Naive thymus-derived CD4-positive, alpha-beta T cell (primary cell): ENCODE measurements around the gene OR10G6. TPM values are rescaled to one million over a fixed set of nuclear protein-coding genes. Genes with fewer than 3 reads are reported as not detected.
"Not testable (repeated sequence)": the region's sequence is repeated elsewhere in the genome, so short reads cannot be mapped to it uniquely, and the experiment has no call there.

Experiments used
- ATAC-seq: fragments of 150-1000 bp; cut with Tn5 transposase; 2 replicates; pipeline ENCODE4 v1.10.0; 2021; ENCODE audit warnings: mild to moderate bottlenecking, moderate library complexity
- CTCF ChIA-PET: fragments of 350-600 bp; sonication (Branson Sonifier 250); formaldehyde crosslinking; loops from one replicate; lab custom pipeline; 2021; ENCODE audit warnings: antibody characterized with exemption; lab: Charles Lee
- POLR2A ChIA-PET: fragments of 350-600 bp; sonication (Branson Sonifier 250); formaldehyde crosslinking; loops from one replicate; lab custom pipeline; 2021; ENCODE audit warnings: antibody characterized with exemption, inconsistent platforms; lab: Charles Lee
- DNase-seq, 9 donors: peaks; one replicate each; pipeline versions ENCODE4 v3.0.0 to v3.0.0-alpha.2; 2020 to 2022; ENCODE audit warnings: mixed read lengths in 1 of 9
- H3K27ac ChIP-seq: one replicate; pipeline ENCODE4 v1.7.0; 2013; ENCODE audit warnings: mild to moderate bottlenecking, low read depth, low read length, moderate library complexity
- H3K27me3 ChIP-seq, 2 donors: one replicate each; pipeline ENCODE4 v1.7.0; 2013; ENCODE audit warnings: low read length in 2 of 2, mild to moderate bottlenecking in 2 of 2, moderate library complexity in 2 of 2; ENCODE audit not compliant: control insufficient read depth in 2 of 2, insufficient read depth in 2 of 2
- H3K36me3 ChIP-seq, 3 experiments: 1 replicate in 2 of 3; 2 replicates in 1 of 3; pipeline ENCODE4 v1.7.0; 2013; ENCODE audit warnings: low read length in 3 of 3, mild to moderate bottlenecking in 3 of 3, moderate library complexity in 1 of 3; ENCODE audit not compliant: insufficient read depth in 3 of 3, control insufficient read depth in 2 of 3
- H3K4me1 ChIP-seq, 2 donors: one replicate each; pipeline ENCODE4 v1.7.0; 2013; ENCODE audit warnings: low read length in 2 of 2, mild to moderate bottlenecking in 2 of 2, moderate library complexity in 1 of 2; ENCODE audit not compliant: control insufficient read depth in 2 of 2, insufficient read depth in 2 of 2
- H3K4me3 ChIP-seq: 2 replicates; pipeline ENCODE4 v1.7.0; 2013; ENCODE audit warnings: mild to moderate bottlenecking, low read length
- H3K9me3 ChIP-seq, 3 experiments: 1 replicate in 2 of 3; 2 replicates in 1 of 3; pipeline ENCODE4 v1.7.0; 2013; ENCODE audit warnings: low read length in 3 of 3; ENCODE audit not compliant: control insufficient read depth in 2 of 3
- H3K27ac Mint-ChIP-seq, 9 donors: one replicate each; pipeline ENCODE4 v1.8.0; 2020 to 2022; ENCODE audit warnings: mixed read lengths in 9 of 9, mild to moderate bottlenecking in 8 of 9, moderate library complexity in 5 of 9, inconsistent platforms in 2 of 9
- H3K27me3 Mint-ChIP-seq, 5 donors: one replicate each; pipeline ENCODE4 v1.8.0; 2021 to 2022; ENCODE audit warnings: mixed read lengths in 5 of 5, mild to moderate bottlenecking in 1 of 5
- H3K36me3 Mint-ChIP-seq, 5 donors: one replicate each; pipeline ENCODE4 v1.8.0; 2020 to 2022; ENCODE audit warnings: mixed read lengths in 5 of 5, mild to moderate bottlenecking in 3 of 5, inconsistent platforms in 1 of 5
- H3K4me1 Mint-ChIP-seq, 7 donors: one replicate each; pipeline ENCODE4 v1.8.0; 2020 to 2022; ENCODE audit warnings: mixed read lengths in 7 of 7, mild to moderate bottlenecking in 3 of 7, inconsistent platforms in 1 of 7
- H3K4me3 Mint-ChIP-seq, 10 donors: one replicate each; pipeline ENCODE4 v1.8.0; 2020 to 2022; ENCODE audit warnings: mild to moderate bottlenecking in 10 of 10, mixed read lengths in 10 of 10, moderate library complexity in 6 of 10, inconsistent platforms in 2 of 10
- H3K9me3 Mint-ChIP-seq, 11 donors: one replicate each; pipeline ENCODE4 v1.8.0; 2020 to 2022; ENCODE audit warnings: mixed read lengths in 11 of 11, mild to moderate bottlenecking in 4 of 11, inconsistent platforms in 1 of 11, moderate library complexity in 1 of 11
- intact Hi-C, 2 donors: fragments of 100-400 bp; cut with micrococcal nuclease; formaldehyde crosslinking; loops; one replicate each; pipeline ENCODE4 v1.15.1; 2023
- polyA plus RNA-seq, 2 donors: library from polyadenylated mRNA; unstranded; fragments of 300-500 nt; fragmentation: Illumina TruSeq; gene quantifications; one replicate each; pipeline ENCODE4 v1.2.3, GENCODE V29; 2021
- total RNA-seq, 6 experiments: library from RNA in 5 of 6; stranded (reverse) in 5 of 6; gene quantifications; 1 replicate in 5 of 6; 2 replicates in 1 of 6; pipeline ENCODE4 v1.2.3 and lab custom pipeline; 2021 to 2026

The OR10G6 gene
- total RNA-seq, result not detected
- polyA plus RNA-seq, result not detected
- total RNA-seq (lab: John Stamatoyannopoulos, UW), result not detected

DNA sequence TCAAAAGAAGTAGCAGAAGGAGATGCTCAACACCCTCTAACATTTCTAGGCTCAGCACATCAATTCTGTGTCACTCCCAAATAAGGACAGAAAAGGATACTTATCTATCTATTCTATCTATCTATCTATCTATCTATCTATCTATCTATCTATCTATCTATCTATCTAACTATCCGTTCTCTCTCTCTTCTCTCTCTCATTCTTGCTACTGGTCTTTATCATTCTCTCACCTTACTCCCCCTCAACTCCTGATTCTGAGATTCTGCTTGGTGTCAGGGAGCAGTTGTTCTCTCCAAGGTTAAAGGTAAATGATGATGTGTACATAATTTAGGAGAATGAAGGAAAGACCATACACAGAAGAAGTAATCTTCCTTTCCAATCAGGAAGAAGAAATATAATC lies at the start of gene OR10G6:
Gene OR10G6, minus strand, starts transcription at position 43 of the 400 bp plus-strand sequence. Its CDS starts 0 bp downstream, at position 43.
- Mint-ChIP-seq H3K4me3 (no peak within 1 kb of the TSS), H3K27me3 (peaks cover 0 to 2% (median 0%) of the 10 kb centered on the region in 5 donors), H3K36me3 (no peaks in the 10 kb centered on the region), H3K9me3 (peaks cover 0 to 2% (median 0%) of the 10 kb centered on the region in 11 donors), H3K4me1 (no peaks in the 10 kb centered on the region), H3K27ac (no peak within 1 kb of the TSS)
- DNase-seq (no peak), ATAC-seq (no peak)
- no peak within 1 kb of the TSS for H3K4me3 ChIP-seq
- H3K36me3 ChIP-seq, result no peaks in the 10 kb centered on the region
- H3K27me3 ChIP-seq, result peaks cover 0 to 2% of the 10 kb centered on the region in 2 donors
- H3K4me1 ChIP-seq, result no peaks in the 10 kb centered on the region
- CTCF ChIA-PET, result no interaction called here
- intact Hi-C loops, result no loop called here
- POLR2A ChIA-PET, result no interaction called here
- H3K9me3 ChIP-seq, result no peaks in the 10 kb centered on the region
- no peak within 1 kb of the TSS for H3K27ac ChIP-seq

DNA sequence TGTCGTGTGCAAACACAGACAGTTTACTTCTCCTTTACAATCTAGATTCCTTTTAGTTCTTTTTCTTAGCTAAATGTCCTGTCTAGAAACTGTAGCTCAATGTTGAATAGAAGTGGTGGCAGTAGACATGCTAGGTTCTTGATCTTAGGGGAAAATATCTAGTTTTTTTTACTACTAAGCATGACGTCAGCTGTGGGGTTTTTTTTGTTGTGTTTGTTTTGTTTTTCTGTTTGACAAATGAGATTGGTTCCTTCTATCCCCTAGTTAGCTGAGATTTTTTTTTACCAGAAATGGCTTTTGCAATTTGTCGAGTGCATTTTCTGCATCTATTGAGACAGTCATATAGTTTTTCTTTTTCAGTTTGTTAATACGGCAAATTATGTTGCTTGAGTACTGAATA lies 48.5 kb upstream of the OR10G6 start:
- ChIA-PET POLR2A (no interaction called here), CTCF (interaction anchor here (0.8 kb wide), 1 partner anchor 26 kb away, joined by 3 read pairs; no protein-coding TSS in a partner anchor)
- DNase-seq (no peak), ATAC-seq (no peak)
- no peaks in the 10 kb centered on the region for H3K4me1 Mint-ChIP-seq
- H3K27me3 Mint-ChIP-seq, result peaks cover 0 to 12% (median 6%) of the 10 kb centered on the region in 5 donors
- H3K36me3 Mint-ChIP-seq, result no peaks in the 10 kb centered on the region
- no peak overlapping the region for H3K27ac ChIP-seq
- intact Hi-C loops, result no loop called here
- no peak overlapping the region for H3K27ac Mint-ChIP-seq
- no peaks in the 10 kb centered on the region for H3K4me1 ChIP-seq
- H3K9me3 Mint-ChIP-seq, result peaks cover 0 to 1% (median 0%) of the 10 kb centered on the region in 11 donors
- H3K4me3 ChIP-seq, result no peak overlapping the region
- H3K36me3 ChIP-seq, result no peaks in the 10 kb centered on the region
- H3K9me3 ChIP-seq, result no peaks in the 10 kb centered on the region
- no peaks in the 10 kb centered on the region for H3K27me3 ChIP-seq
- no peak overlapping the region for H3K4me3 Mint-ChIP-seq

- Histone ChIP-seq H3K4me3 (no peak within 1 kb of the TSS), H3K27ac (no peak within 1 kb of the TSS), H3K36me3 (no peaks in the 10 kb centered on the region), H3K9me3 (no peaks in the 10 kb centered on the region), H3K27me3 (no peaks in the 10 kb centered on the region), H3K4me1 (no peaks in the 10 kb centered on the region)
- Mint-ChIP-seq H3K27me3 (peaks cover 0 to 19% (median 9%) of the 10 kb centered on the region in 5 donors), H3K4me1 (no peaks in the 10 kb centered on the region), H3K27ac (no peak within 1 kb of the TSS), H3K36me3 (no peaks in the 10 kb centered on the region), H3K9me3 (peaks cover 0 to under 1% (median 0%) of the 10 kb centered on the region in 11 donors), H3K4me3 (no peak within 1 kb of the TSS)
- no peak for ATAC-seq
- DNase-seq, result no peak
- ChIA-PET CTCF (no interaction called here), POLR2A (no interaction called here)
- intact Hi-C loops, result no loop called here
Measured at GRCh38 chr11:124041254-124041653, 46.3 kb upstream of the OR10G6 start, which contains the start of gene OR10G7. Gene OR10G7 (minus strand): TSS chr11:124041325. CDS start chr11:124039001, 2,324 bp downstream.

DNA sequence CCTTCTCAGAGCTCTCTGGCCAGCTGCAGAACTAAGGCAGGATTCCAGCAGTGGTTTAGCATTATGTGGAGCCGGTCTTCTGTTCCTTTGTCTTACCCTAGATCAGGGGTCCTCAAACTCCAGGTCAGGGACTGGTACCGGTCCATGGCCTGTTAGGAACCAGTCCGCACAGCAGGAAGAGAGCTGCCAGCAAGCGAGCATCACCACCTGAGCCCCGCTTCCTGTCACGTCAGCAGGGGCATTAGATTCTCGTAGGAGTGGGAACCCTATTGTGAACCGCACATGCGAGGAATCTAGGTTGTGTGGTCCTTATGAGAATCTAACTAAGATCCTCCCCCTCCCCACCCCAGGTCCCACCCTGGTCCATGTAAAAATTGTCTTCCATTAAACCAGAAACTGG lies 44.6 kb upstream of the OR10G6 start:
- CTCF ChIA-PET, result no interaction called here

DNA sequence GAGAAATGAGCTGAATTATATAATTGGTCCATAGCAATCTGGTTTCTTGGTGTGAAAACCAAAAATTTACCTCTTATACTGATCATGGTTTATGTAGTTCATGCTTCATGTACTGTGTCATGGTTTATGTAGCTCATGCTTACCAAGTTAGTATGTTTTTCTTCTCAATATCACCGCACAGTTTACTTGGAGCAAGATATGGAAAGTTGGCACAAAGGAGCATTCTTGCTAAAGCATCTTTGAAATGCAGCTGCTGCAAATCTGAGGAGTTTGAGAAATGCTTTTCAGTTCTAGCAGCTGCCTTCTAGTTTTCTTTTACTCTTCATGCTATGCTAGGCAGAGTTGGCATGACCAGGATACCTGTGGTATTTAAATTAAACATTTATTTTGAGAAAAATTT lies 41.7 kb upstream of the OR10G6 start:
- ATAC-seq, result no peak
- no peaks in the 10 kb centered on the region for H3K27me3 ChIP-seq
- Mint-ChIP-seq H3K27me3 (peaks cover 0 to 41% (median 15%) of the 10 kb centered on the region in 5 donors), H3K9me3 (peaks cover 0 to 2% (median 0%) of the 10 kb centered on the region in 11 donors), H3K4me1 (no peaks in the 10 kb centered on the region), H3K36me3 (no peaks in the 10 kb centered on the region), H3K27ac (no peak overlapping the region), H3K4me3 (no peak overlapping the region)
- H3K27ac ChIP-seq, result no peak overlapping the region
- no peak overlapping the region for H3K4me3 ChIP-seq
- no peaks in the 10 kb centered on the region for H3K4me1 ChIP-seq
- CTCF ChIA-PET, result no interaction called here
- no peaks in the 10 kb centered on the region for H3K36me3 ChIP-seq
- intact Hi-C loops, result no loop called here
- POLR2A ChIA-PET, result no interaction called here
- no peaks in the 10 kb centered on the region for H3K9me3 ChIP-seq
- DNase-seq, result no peak

More for the DNA sequence above, 44.6 kb upstream of the OR10G6 start:
- no peaks in the 10 kb centered on the region for H3K4me1 ChIP-seq
- DNase-seq, result no peak
- peaks cover 0 to 32% (median 15%) of the 10 kb centered on the region in 5 donors for H3K27me3 Mint-ChIP-seq
- no peaks in the 10 kb centered on the region for H3K27me3 ChIP-seq
- H3K36me3 Mint-ChIP-seq, result no peaks in the 10 kb centered on the region
- peaks cover 0 to 2% (median 0%) of the 10 kb centered on the region in 11 donors for H3K9me3 Mint-ChIP-seq
- H3K27ac Mint-ChIP-seq, result no peak overlapping the region
- no peaks in the 10 kb centered on the region for H3K4me1 Mint-ChIP-seq
- intact Hi-C loops, result no loop called here
- H3K27ac ChIP-seq, result no peak overlapping the region
- no peaks in the 10 kb centered on the region for H3K9me3 ChIP-seq
- no peak overlapping the region for H3K4me3 Mint-ChIP-seq
- H3K4me3 ChIP-seq, result no peak overlapping the region
- no peak for ATAC-seq
- H3K36me3 ChIP-seq, result no peaks in the 10 kb centered on the region
- POLR2A ChIA-PET, result no interaction called here

DNA sequence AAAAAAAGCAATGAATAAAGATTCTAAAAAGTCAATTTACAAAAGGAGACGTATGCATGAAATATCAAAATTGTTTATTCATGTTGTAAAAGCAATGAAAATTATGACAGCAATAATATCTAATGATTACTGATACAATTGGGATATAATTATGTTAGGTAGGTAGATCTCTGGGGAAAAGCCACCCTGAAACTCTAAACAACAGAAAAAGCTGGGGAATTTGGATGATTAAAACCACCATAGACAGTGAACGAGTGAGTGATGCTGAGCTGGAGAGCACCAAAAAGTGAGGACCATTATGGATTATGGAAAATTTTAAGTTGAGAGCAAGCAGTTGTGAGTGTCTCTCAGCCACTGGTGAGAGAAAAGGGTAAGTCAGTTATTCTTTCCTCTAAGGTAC lies 31.5 kb upstream of the OR10G6 start, which contains the start of gene OR10G8:
Gene OR10G8, plus strand, starts transcription at position 301 of the 400 bp plus-strand sequence. CDS start 2,825 bp downstream, outside the sequence.
- H3K36me3 Mint-ChIP-seq, result no peaks in the 10 kb centered on the region
- Histone ChIP-seq H3K36me3 (no peaks in the 10 kb centered on the region), H3K27ac (no peak within 1 kb of the TSS), H3K4me1 (no peaks in the 10 kb centered on the region), H3K27me3 (no peaks in the 10 kb centered on the region), H3K4me3 (no peak within 1 kb of the TSS), H3K9me3 (no peaks in the 10 kb centered on the region)
- intact Hi-C loops, result no loop called here
- H3K4me3 Mint-ChIP-seq, result no peak within 1 kb of the TSS
- no peaks in the 10 kb centered on the region for H3K4me1 Mint-ChIP-seq
- ChIA-PET CTCF (no interaction called here), POLR2A (no interaction called here)
- no peak within 1 kb of the TSS for H3K27ac Mint-ChIP-seq
- DNase-seq, result no peak
- peaks cover 0 to 6% (median 0%) of the 10 kb centered on the region in 11 donors for H3K9me3 Mint-ChIP-seq
- no peak for ATAC-seq
- peaks cover 0 to 17% (median 4%) of the 10 kb centered on the region in 5 donors for H3K27me3 Mint-ChIP-seq

GRCh38 chr11:124015837-124016236 lies 20.9 kb upstream of the OR10G6 start:
- H3K4me3 ChIP-seq, POLR2A ChIA-PET, DNase-seq, H3K4me1 ChIP-seq, intact Hi-C loops, H3K4me1 Mint-ChIP-seq, H3K9me3 Mint-ChIP-seq, H3K36me3 ChIP-seq, H3K4me3 Mint-ChIP-seq, H3K27me3 ChIP-seq, H3K36me3 Mint-ChIP-seq, H3K27ac Mint-ChIP-seq, H3K9me3 ChIP-seq, H3K27ac ChIP-seq, CTCF ChIA-PET, ATAC-seq: not testable (repeated sequence)
- H3K27me3 Mint-ChIP-seq, result peaks cover 0 to 12% (median 5%) of the 10 kb centered on the region in 5 donors
